DND-41 (cell line): ENCODE results near the gene PTPRJ.

Experiments
- ATAC-seq: fragments of 200-7000 bp; cut with Tn5 transposase; 3 replicates; pipeline ENCODE4 v1.9.1; 2021; ENCODE audit warnings: low read depth; ENCODE audit not compliant: insufficient read depth
- DNase-seq: peaks from one replicate; pipeline ENCODE4 v3.0.0-alpha.2; 2020
- H2AFZ ChIP-seq: 2 replicates; pipeline ENCODE4 v1.6.0; 2012; ENCODE audit warnings: low read depth, low read length
- H3K27ac ChIP-seq: 2 replicates; pipeline ENCODE4 v1.5.1; 2012; ENCODE audit warnings: low read length, inconsistent platforms
- H3K27me3 ChIP-seq: fragments of 200-600 bp; sonication (generic); 2 replicates; pipeline ENCODE4 v1.6.0; 2012; ENCODE audit warnings: low read length, mild to moderate bottlenecking, inconsistent platforms; ENCODE audit not compliant: insufficient read depth, poor library complexity
- H3K36me3 ChIP-seq: 2 replicates; pipeline ENCODE4 v1.5.1; 2012; ENCODE audit warnings: low read length, inconsistent platforms; ENCODE audit not compliant: insufficient read depth
- H3K4me1 ChIP-seq: 2 replicates; pipeline ENCODE4 v1.5.1; 2012; ENCODE audit warnings: mild to moderate bottlenecking, low read length; ENCODE audit not compliant: insufficient read depth
- H3K4me2 ChIP-seq: 2 replicates; pipeline ENCODE4 v1.6.0; 2012; ENCODE audit warnings: mild to moderate bottlenecking, moderate library complexity, low read length, inconsistent platforms; ENCODE audit not compliant: insufficient read depth
- H3K4me3 ChIP-seq, 2 experiments: fragments of 200-600 bp in 1 of 2; shearing (Covaris generic) in 1 of 2; 2 replicates each; pipeline ENCODE4 v1.5.1; 2012 to 2016; ENCODE audit warnings: inconsistent platforms in 2 of 2, low read length in 2 of 2, mild to moderate bottlenecking in 2 of 2, low read depth in 1 of 2, moderate library complexity in 1 of 2
- H3K79me2 ChIP-seq: 2 replicates; pipeline ENCODE4 v1.6.0; 2012; ENCODE audit warnings: low read length, inconsistent platforms; ENCODE audit not compliant: insufficient read depth
- H3K9ac ChIP-seq: 2 replicates; pipeline ENCODE4 v1.6.0; 2012; ENCODE audit warnings: low read depth, mild to moderate bottlenecking, inconsistent platforms, low read length, moderate library complexity
- H3K9me3 ChIP-seq: 2 replicates; pipeline ENCODE4 v1.5.1; 2012; ENCODE audit warnings: low read length, moderate library complexity, mild to moderate bottlenecking, inconsistent platforms; ENCODE audit not compliant: insufficient read depth, severe bottlenecking
- H4K20me1 ChIP-seq: 2 replicates; pipeline ENCODE4 v1.6.0; 2012; ENCODE audit warnings: low read length; ENCODE audit not compliant: insufficient read depth
- EZH2 ChIP-seq: IDR thresholded peaks from 3 replicates; pipeline ENCODE4 v1.6.1; 2012; ENCODE audit warnings: borderline replicate concordance, low read depth, mild to moderate bottlenecking, moderate library complexity, low read length, inconsistent platforms; ENCODE audit not compliant: severe bottlenecking
- TF ChIP-seq, protein P1 (sequence below): IDR thresholded peaks from 2 replicates; pipeline ENCODE4 v1.5.1; 2012; ENCODE audit warnings: borderline replicate concordance, low read length, moderate library complexity, mild to moderate bottlenecking; ENCODE audit not compliant: poor library complexity, severe bottlenecking; ENCODE audit errors: extremely low read depth

Gene PTPRJ

GRCh38 chr11:48028914-48029680, 48.7 kb downstream of the PTPRJ start:
- H3K9ac ChIP-seq: no peak overlapping the region
- no peaks in the 10 kb centered on the region for H3K36me3 ChIP-seq
- H3K27ac ChIP-seq: no peak overlapping the region
- H3K27me3 ChIP-seq: no peaks in the 10 kb centered on the region
- no peak overlapping the region for H3K4me3 ChIP-seq
- no peak overlapping the region for H2AFZ ChIP-seq
- ATAC-seq (no peak), DNase-seq (no peak)
- no peaks in the 10 kb centered on the region for H3K4me1 ChIP-seq
- H3K79me2 ChIP-seq: no peaks in the 10 kb centered on the region
- H3K9me3 ChIP-seq: no peaks in the 10 kb centered on the region
- TF ChIP-seq, protein P1, sequence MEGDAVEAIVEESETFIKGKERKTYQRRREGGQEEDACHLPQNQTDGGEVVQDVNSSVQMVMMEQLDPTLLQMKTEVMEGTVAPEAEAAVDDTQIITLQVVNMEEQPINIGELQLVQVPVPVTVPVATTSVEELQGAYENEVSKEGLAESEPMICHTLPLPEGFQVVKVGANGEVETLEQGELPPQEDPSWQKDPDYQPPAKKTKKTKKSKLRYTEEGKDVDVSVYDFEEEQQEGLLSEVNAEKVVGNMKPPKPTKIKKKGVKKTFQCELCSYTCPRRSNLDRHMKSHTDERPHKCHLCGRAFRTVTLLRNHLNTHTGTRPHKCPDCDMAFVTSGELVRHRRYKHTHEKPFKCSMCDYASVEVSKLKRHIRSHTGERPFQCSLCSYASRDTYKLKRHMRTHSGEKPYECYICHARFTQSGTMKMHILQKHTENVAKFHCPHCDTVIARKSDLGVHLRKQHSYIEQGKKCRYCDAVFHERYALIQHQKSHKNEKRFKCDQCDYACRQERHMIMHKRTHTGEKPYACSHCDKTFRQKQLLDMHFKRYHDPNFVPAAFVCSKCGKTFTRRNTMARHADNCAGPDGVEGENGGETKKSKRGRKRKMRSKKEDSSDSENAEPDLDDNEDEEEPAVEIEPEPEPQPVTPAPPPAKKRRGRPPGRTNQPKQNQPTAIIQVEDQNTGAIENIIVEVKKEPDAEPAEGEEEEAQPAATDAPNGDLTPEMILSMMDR: no peak
- no peak for TF ChIP-seq EZH2
- H3K4me2 ChIP-seq: no peak overlapping the region
- no peaks in the 10 kb centered on the region; the same call in 1 of the 2 replicates for H4K20me1 ChIP-seq

DNA sequence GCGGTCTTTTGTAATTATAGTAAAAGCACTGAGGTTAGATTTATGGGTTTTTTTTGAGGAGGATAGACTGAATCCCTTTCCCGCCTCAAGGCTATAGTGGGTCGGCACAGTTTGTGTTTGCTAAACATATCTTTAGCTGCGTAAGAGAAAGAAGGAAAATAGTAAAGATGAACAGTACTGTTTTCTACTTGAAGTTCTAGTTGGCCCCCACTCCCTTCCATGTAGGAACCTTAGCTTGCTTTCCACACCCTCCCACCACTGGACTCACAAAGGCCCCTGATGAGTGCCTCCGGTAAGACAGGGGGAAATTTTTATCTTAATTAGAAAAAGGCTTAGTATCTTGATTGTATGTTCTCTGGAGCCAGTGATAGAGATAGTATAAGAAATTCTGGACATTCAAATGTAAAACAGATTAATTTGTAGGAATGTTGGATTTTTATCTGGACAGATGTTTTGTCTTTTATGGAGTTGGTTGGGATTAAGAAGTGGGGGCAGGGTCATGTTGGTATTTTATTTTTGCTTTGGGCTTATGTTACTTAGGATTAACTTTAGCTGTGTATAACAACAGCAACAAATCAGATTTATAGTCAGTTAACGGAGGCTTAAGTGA, 49.4 kb downstream of the PTPRJ start:
- Histone ChIP-seq H4K20me1 (no peaks in the 10 kb centered on the region; the same call in 1 of the 2 replicates), H3K27me3 (no peaks in the 10 kb centered on the region), H3K4me1 (peaks cover 3% of the 10 kb centered on the region), H3K79me2 (no peaks in the 10 kb centered on the region), H3K9ac (no peak overlapping the region), H3K9me3 (no peaks in the 10 kb centered on the region), H2AFZ (no peak overlapping the region), H3K27ac (no peak overlapping the region), H3K4me3 (no peak overlapping the region), H3K4me2 (no peak overlapping the region), H3K36me3 (no peaks in the 10 kb centered on the region)
- TF ChIP-seq EZH2: no peak
- TF ChIP-seq, protein P1: no peak
- DNase-seq: no peak
- no peak for ATAC-seq

DNA sequence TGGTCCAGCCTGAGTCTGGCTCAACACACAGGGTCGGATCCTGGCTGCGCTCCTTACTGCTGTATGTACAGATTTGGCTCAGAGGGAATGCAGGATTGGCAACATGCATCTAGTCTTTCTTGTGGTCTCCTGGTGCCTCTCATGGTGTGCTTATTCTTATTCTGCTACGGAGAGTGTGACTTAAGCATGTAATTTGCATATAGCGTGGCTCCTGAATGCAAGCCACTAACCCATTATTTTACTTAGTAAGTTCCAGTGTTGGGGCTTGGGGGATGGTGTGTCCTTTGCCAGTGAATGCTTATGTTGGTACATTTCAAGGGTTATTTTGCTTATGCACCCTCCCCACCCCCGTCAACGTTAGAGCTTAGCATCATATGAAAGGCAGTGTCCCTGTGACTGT, 51.2 kb downstream of the PTPRJ start:
- H3K4me3 ChIP-seq: no peak overlapping the region
- no peaks in the 10 kb centered on the region for H3K79me2 ChIP-seq

More for the DNA sequence above, 51.2 kb downstream of the PTPRJ start:
- no peak for TF ChIP-seq EZH2
- TF ChIP-seq, protein P1: no peak
- no peaks in the 10 kb centered on the region for H3K36me3 ChIP-seq
- no peaks in the 10 kb centered on the region for H3K9me3 ChIP-seq
- no peak overlapping the region for H3K9ac ChIP-seq
- no peaks in the 10 kb centered on the region for H3K27me3 ChIP-seq
- no peak overlapping the region for H3K27ac ChIP-seq
- no peak overlapping the region for H2AFZ ChIP-seq
- no peak for DNase-seq
- H3K4me2 ChIP-seq: no peak overlapping the region
- no peaks in the 10 kb centered on the region; the same call in 1 of the 2 replicates for H4K20me1 ChIP-seq
- ATAC-seq: no peak
- peaks cover 18% of the 10 kb centered on the region for H3K4me1 ChIP-seq
